Measurements from ENCODE around the gene WDR74. TPM values are rescaled to one million over a fixed set of nuclear protein-coding genes. Genes with fewer than 3 reads are reported as not detected.

Gene WDR74
- total RNA-seq, 1 experiment from 2014 or later = 92.4 TPM

DNA sequence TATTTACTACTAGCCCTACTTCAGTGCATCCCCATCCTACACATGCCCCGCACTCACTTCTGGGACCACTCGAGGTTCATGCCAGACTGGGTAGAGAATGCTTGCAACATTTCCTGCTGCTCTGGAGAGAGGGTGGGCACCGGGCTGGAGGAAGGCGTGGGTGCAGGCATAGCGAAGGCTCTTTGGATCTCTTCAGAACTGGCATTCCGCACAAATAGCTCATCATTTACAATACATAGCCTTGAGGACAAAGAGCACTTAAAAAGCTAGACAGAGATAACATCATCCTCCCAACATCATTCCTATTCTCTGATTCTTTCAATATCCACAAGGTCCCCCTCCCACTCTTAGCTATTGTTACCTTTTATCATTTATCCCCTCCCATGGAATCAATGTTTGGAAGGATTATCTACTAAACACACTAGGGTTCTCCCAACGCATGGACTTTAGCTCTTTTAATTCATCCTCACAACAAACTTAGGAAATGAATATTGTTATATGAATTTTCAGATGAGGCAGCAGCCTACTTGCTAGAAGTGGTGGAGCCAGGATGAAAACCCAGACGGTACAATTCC is 45.1 kb downstream of the WDR74 start:
- DNase-seq (ENCODE audit: low spot score) = no peak

DNA sequence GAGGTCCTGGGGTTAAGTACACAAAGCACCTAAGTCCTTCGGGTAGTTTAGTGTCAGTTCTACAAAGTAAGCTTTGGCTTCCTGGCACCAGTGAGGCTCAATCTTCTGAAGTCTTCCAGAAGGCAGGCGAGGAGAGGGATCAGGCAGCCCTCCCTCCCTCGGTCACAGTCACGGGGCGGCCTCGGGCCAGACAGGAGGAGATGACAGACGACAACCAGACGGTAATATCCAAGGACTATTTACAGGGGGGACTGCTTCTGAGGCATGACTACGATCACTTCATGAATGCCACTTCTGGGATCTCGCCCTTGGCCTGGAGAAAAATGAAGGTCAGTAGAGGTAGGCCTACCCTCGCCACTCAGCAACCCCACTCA is 47.2 kb downstream of the WDR74 start:
- no peak for DNase-seq (ENCODE audit: low spot score)

DNA sequence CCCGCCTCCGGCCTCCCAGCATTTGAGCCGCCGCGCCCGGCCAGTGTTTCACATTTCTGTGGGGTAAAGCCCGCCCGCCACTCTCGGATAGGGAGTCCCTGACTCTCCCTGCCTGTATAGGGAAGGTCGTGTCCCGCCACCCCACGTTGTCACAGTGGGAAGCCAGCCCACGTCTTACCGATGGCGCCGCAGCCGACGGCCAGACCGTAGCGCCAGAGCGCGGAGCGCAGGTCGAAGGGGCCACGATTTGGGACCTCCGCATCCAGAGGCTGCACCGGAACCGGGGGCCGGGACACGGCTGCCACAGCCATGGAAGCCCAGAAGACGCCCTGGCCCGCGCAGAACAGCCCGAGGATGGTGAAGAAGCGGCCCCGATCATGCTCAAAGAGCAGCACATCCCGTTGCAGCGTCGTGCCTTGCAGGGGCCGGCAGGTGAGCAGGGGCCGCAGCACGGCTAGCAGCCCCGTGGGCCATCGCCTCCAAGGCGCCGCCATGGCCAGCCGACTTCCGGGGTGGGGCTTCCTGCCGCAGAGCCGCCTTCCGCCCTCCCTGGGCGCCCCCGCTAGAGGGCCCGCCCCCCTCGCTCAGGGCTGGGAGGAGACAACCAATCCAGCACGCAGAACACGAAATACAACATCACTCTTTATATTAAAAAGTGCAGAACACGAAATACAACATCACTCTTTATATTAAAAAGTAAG is 47.7 kb downstream of the WDR74 start, which contains the start of gene TMEM223:
TMEM223 (minus strand) TSS at position 506 of the 701 bp plus-strand sequence; CDS start at position 494, 12 bp downstream.
- DNase-seq (ENCODE audit: low spot score) = peak; percentile 68

DNA sequence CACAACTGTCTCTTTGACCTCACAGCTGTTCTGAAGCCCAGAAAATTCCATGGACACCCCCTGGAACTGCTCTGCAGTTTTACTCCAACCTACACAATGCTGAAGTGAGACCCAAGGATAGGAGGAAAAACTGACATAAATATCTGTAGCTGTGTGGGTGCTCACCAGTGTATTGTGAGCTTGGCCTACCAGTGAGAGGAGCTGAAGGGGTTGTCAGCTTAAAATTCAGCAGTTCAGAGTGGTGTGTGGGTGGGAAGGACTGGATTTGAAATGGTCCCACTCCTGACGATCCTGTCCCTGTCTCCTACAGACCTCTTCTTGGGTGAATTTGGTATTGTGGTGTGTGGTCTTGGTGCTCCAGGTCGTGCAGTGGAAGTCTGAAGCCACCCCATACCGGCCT is 49.8 kb downstream of the WDR74 start:
- no peak for DNase-seq (ENCODE audit: low spot score)

DNA sequence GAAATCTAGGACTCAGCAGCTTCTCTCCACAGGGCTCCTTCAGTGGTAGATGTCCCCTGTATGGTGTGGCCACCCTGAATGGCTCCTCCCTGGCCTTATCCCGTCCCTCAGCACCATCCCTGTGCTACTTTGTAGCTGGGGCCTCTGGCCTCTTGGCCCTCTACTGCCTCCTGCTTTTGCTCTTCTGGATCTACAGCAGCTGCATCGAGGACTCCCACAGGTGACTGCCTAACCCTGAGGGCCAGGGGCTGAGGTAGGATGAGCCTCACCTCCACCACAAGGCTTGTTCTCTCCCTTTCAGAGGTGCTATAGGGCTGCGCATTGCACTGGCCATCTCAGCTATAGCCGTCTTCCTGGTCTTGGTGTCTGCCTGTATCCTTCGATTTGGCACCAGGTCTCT is 50.4 kb downstream of the WDR74 start:
- no peak for DNase-seq (ENCODE audit: low spot score)

DNA sequence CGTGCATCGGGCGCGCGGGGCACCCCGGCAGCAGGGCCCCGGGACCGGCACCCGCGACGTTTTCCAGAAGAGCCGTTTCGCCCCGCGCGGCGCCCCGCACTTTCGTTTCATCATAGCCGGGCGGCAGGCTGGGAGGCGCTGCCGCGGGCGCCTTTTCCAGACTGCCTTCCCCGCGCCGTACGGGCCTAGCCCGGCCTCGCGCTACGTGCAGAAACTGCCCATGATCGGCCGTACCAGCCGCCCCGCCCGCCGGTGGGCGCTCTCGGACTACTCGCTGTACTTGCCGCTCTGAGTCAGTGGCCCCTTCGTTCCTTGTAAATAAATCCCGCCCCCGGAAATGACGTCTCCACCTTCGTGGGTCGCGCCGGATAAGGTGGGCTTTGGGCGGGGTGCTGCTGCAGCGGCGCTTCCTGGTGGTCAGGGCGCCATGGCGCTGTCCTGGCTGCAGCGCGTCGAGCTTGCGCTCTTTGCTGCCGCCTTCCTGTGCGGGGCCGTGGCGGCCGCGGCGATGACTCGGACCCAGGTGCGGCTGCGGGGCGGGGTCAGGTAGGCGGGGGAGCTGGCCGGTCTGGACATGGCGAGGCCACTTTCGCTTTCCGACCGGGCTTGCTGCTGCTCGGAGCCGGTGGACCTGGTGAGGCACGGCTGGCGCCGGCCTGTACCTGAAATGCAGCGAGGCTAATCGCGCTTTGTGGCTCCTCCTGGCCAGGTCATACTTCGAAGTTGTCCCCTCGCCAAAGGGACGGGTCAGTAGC is 52.2 kb downstream of the WDR74 start, which contains the start of gene TMEM179B:
TMEM179B (plus strand) TSS at position 398 of the 755 bp plus-strand sequence; CDS start at position 428, 30 bp downstream.
- peak; percentile 96 for DNase-seq (ENCODE audit: low spot score)

DNA sequence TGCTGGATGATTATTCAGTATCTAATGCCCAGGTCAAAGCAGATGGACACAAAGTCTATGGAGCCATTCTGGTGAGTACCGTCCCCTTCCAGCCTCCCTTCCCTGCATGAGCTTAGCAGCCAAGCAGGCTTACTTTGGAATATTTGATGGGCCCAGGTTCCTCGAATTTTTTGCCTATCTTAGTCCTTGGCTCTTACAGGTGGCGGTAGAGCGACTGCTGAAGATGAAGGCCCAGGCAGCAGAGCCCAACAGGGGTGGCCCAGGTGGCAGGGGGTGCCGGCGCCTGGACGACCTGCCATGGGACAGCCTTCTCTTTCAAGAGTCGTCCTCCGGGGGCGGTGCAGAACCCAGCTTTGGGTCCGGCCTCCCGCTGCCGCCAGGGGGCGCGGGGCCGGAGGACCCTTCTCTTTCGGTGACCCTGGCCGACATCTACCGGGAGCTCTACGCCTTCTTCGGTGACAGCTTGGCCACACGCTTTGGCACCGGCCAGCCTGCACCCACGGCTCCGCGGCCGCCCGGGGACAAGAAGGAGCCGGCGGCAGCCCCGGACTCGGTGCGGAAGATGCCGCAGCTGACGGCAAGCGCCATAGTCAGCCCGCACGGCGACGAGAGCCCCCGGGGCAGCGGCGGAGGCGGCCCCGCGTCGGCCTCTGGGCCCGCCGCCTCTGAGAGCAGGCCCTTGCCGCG is 52.9 kb downstream of the WDR74 start:
- DNase-seq (ENCODE audit: low spot score) = peak; percentile 63

Other genes with a start within 250 kb of the WDR74 start
- 7.9 and 9.6 TPM in 2 replicates for gene TUT1, start 248.1 kb downstream of the WDR74 start, total RNA-seq (2014; rRNA removed; shearing (Covaris generic))
- gene MTA2, start 237.7 kb downstream of the WDR74 start, total RNA-seq (2014; rRNA removed; shearing (Covaris generic)) = 114 and 139 TPM in 2 replicates
- 16.0 and 19.5 TPM in 2 replicates for gene EML3, start 226.8 kb downstream of the WDR74 start, total RNA-seq (2014; rRNA removed; shearing (Covaris generic))
- 3.4 and 6.4 TPM in 2 replicates for gene ROM1, start 226.3 kb downstream of the WDR74 start, total RNA-seq (2014; rRNA removed; shearing (Covaris generic))
- 58.9 and 67.7 TPM in 2 replicates for gene B3GAT3, start 217.6 kb downstream of the WDR74 start, total RNA-seq (2014; rRNA removed; shearing (Covaris generic))
- gene GANAB, start 193.0 kb downstream of the WDR74 start, total RNA-seq (2014; rRNA removed; shearing (Covaris generic)) = 184 and 257 TPM in 2 replicates
- gene INTS5, start 186.3 kb downstream of the WDR74 start, total RNA-seq (2014; rRNA removed; shearing (Covaris generic)) = 25.6 and 25.9 TPM in 2 replicates
- gene C11orf98, start 174.4 kb downstream of the WDR74 start, total RNA-seq (2014; rRNA removed; shearing (Covaris generic)) = 100 and 104 TPM in 2 replicates
- 3.0 and 8.7 TPM in 2 replicates for gene CSKMT, start 174.3 kb downstream of the WDR74 start, total RNA-seq (2014; rRNA removed; shearing (Covaris generic))
- gene UQCC3, start 167.9 kb downstream of the WDR74 start, total RNA-seq (2014; rRNA removed; shearing (Covaris generic)) = 13.8 and 17.7 TPM in 2 replicates
- 2.5 and 6.6 TPM in 2 replicates for gene LBHD1, start 167.3 kb downstream of the WDR74 start, total RNA-seq (2014; rRNA removed; shearing (Covaris generic))
- gene UBXN1, start 160.5 kb downstream of the WDR74 start, total RNA-seq (2014; rRNA removed; shearing (Covaris generic)) = 118 and 126 TPM in 2 replicates
- gene LRRN4CL, start 150.1 kb downstream of the WDR74 start, total RNA-seq (2014; rRNA removed; shearing (Covaris generic)) = 2.8 and 5.1 TPM in 2 replicates
- 141 and 186 TPM in 2 replicates for gene BSCL2, start 132.2 kb downstream of the WDR74 start, total RNA-seq (2014; rRNA removed; shearing (Covaris generic))
- gene GNG3, start 131.9 kb downstream of the WDR74 start, total RNA-seq (2014; rRNA removed; shearing (Covaris generic)) = not detected in 2 replicates
- gene HNRNPUL2, start 112.1 kb downstream of the WDR74 start, total RNA-seq (2014; rRNA removed; shearing (Covaris generic)) = 5.1 and 6.5 TPM in 2 replicates
- gene TTC9C, start 111.1 kb downstream of the WDR74 start, total RNA-seq (2014; rRNA removed; shearing (Covaris generic)) = 41.0 and 69.6 TPM in 2 replicates
- 5.8 and 14.1 TPM in 2 replicates for gene ZBTB3, start 85.4 kb downstream of the WDR74 start, total RNA-seq (2014; rRNA removed; shearing (Covaris generic))
- gene POLR2G, start 78.0 kb downstream of the WDR74 start, total RNA-seq (2014; rRNA removed; shearing (Covaris generic)) = 96.7 and 104 TPM in 2 replicates
- 28.0 TPM in 2 replicates for gene TAF6L, start 68.2 kb downstream of the WDR74 start, total RNA-seq (2014; rRNA removed; shearing (Covaris generic))
- 32.3 and 51.8 TPM in 2 replicates for gene TMEM179B, start 52.2 kb downstream of the WDR74 start, total RNA-seq (2014; rRNA removed; shearing (Covaris generic))
- gene TMEM223, start 47.6 kb downstream of the WDR74 start, total RNA-seq (2014; rRNA removed; shearing (Covaris generic)) = 23.4 and 30.1 TPM in 2 replicates
- 25.9 and 30.0 TPM in 2 replicates for gene NXF1, start 34.1 kb downstream of the WDR74 start, total RNA-seq (2014; rRNA removed; shearing (Covaris generic))
- gene STX5, start 7.5 kb downstream of the WDR74 start, total RNA-seq (2014; rRNA removed; shearing (Covaris generic)) = 28.0 and 33.8 TPM in 2 replicates
- gene TEX54, start 6.7 kb downstream of the WDR74 start, total RNA-seq (2014; rRNA removed; shearing (Covaris generic)) = not detected in 2 replicates
- 198 and 207 TPM in 2 replicates for gene SLC3A2, start 41.3 kb upstream of the WDR74 start, total RNA-seq (2014; rRNA removed; shearing (Covaris generic))
- 0.02 TPM in 1 of 2 replicates, not detected in the other for gene CHRM1, start 81.8 kb upstream of the WDR74 start, total RNA-seq (2014; rRNA removed; shearing (Covaris generic))
- not detected in 2 replicates for gene SLC22A6, start 145.4 kb upstream of the WDR74 start, total RNA-seq (2014; rRNA removed; shearing (Covaris generic))
- gene SLC22A8, start 176.3 kb upstream of the WDR74 start, total RNA-seq (2014; rRNA removed; shearing (Covaris generic)) = not detected in 2 replicates